Measurements from ENCODE around the gene DENND5B. TPM values are rescaled to one million over a fixed set of nuclear protein-coding genes. Genes with fewer than 3 reads are reported as not detected.
"Not testable (repeated sequence)": the region's sequence is repeated elsewhere in the genome, so short reads cannot be mapped to it uniquely, and the experiment has no call there.

Gene DENND5B
- total RNA-seq, 1 donor from 2014 or later, result 0.10 TPM

DNA sequence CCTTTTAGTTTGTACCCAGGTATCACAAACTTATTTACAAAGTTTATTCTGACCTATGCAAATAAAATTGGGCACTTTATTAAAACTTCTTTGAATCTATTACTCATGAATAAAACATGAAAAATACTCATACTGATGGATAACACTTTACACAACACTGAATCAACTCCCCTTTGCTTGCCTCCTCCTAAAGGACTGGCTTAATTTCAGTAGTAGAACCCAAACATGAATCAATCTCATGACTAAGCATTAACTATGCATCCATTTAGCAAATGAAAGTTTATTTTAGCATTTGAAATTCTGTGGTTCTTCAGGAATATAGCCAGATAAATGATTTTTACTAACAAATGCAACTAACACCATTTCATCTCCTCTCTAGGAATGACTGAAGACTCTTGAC is 32.4 kb downstream of the DENND5B start:
- intact Hi-C loops (cut with micrococcal nuclease), result no loop called here

- intact Hi-C loops (cut with micrococcal nuclease), result no loop called here
These were observed 33.2 kb downstream of the DENND5B start for GRCh38 chr12:31557707-31558106.

DNA sequence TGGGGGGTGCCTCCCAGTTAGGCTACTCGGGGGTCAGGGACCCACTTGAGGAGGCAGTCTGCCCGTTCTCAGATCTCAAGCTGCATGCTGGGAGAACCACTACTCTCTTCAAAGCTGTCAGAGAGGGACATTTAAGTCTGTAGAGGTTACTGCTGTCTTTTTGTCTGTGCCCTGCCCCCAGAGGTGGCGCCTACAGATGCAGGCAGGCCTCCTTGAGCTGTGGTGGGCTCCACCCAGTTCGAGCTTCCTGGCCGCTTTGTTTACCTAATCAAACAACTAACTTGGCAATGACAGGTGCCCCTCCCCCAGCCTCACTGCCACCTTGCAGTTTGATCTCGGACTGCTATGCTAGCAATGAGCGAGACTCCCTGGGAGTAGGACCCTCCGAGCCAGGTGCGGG is 35.5 kb downstream of the DENND5B start:
- intact Hi-C loops (cut with micrococcal nuclease), result not testable (repeated sequence)

DNA sequence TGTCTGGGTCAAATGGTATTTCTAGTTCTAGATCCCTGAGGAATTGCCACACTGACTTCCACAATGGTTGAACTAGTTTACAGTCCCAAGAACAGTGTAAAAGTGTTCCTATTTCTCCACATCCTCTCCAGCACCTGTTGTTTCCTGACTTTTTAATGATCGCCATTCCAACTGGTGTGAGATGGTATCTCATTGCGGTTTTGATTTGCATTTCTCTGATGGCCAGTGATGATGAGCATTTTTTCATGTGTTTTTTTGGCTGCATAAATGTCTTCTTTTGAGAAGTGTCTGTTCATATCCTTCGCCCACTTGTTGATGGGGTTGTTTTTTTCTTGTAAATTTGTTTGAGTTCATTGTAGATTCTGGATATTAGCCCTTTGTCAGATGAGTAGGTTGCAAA is 40.3 kb downstream of the DENND5B start:
- intact Hi-C loops (cut with micrococcal nuclease), result not testable (repeated sequence)

DNA sequence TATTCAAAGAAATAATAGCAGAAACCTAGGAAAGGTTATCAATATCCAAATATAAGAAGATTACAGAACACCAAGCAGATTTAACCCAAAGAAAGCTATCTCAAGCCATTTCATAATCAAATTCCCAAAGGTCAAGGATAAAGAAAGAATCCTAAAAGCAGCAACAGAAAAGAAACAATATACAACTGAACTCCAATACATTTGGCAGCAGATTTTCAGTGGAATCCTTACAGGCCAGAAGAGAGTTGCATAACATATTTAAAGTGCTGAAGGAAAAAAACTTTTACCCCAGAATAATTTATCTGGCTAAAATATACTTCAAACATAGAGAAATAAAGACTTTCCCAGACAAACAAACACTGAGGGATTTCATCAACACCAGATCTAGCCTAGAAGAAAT is 54.3 kb downstream of the DENND5B start:
- intact Hi-C loops (cut with micrococcal nuclease), result no loop called here

DNA sequence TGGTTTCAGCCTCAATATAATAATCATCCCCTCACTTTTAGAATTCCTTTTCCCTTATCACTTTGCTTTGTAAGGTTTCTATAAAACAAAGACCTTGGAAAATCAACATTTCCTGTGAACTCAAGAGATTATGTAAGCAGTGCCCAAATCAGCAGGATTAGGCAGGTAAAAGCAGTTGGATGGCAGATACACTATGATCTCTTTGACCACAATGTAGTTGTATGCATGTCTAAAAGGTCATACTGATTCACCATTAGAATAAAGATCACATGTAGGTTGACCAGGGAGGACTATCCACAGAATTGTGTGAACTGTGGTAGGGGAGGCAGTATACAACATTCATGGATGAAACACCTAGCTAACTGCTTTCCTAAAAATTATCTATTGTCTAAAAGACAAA is 57.5 kb downstream of the DENND5B start:
- intact Hi-C loops (cut with micrococcal nuclease), result no loop called here

GRCh38 chr12:31531893-31532292 is 59.0 kb downstream of the DENND5B start:
- intact Hi-C loops (cut with micrococcal nuclease), result no loop called here

DNA sequence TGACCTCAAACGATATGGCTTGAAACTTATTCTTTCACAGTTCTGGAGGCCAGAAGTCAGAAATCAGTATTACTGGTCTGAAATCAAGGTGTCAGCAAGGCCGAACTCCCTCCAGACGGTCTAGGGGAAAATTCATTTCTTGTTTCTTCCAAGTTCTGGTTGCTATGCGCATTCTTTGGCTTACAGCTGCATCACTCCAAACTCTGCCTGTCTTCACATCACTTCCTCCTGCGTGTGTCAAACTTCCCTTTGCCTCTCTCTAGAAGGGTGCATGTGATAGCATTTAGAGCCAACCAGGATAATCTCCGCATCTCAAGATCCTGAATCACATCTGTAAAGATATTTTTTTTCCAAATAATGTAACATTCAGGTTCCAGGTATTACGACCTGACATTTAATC is 62.8 kb downstream of the DENND5B start:
- intact Hi-C loops (cut with micrococcal nuclease), result no loop called here

DNA sequence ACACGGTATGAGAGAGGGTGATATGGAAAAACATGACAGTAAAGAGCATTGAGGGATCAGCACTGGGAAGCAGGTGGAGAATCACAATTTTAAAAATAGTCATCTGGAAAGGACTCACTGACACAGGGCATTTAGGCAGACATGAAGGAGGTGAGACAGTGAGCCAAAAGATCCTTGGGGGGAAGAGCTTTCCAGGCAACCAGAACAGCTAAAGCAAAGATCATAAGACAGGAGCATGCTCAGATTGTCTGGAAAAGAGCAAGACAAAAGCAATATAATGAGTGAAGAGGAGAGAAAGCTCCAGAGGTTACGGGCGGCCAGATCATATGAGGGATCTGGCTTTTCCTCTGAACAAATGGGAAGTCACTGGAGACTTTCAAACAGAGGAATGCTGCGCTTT is 63.9 kb downstream of the DENND5B start:
- intact Hi-C loops (cut with micrococcal nuclease), result no loop called here

DNA sequence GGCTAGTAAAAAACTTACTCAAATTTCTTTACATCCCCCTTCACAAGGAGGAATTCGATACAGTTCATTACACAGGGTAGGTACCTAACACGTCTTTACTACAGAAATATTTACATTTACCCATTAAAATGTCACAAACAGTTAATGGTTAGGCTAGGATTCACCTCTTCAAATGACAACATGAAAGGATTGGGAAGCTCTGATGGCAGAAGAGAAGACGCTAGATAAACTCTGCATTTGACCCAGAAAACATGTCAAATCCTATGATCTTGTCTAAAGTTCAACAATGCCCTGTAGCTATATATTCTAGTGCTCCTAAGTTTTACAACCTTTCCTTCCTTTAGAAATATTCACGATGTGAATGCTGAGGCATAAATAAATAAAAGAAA is 64.8 kb downstream of the DENND5B start:
- intact Hi-C loops (cut with micrococcal nuclease), result no loop called here

GRCh38 chr12:31525496-31526157 is 65.3 kb downstream of the DENND5B start:
- intact Hi-C loops (cut with micrococcal nuclease), result no loop called here

- intact Hi-C loops (cut with micrococcal nuclease), result no loop called here
These were observed 66.0 kb downstream of the DENND5B start for GRCh38 chr12:31524791-31525495.

- intact Hi-C loops (cut with micrococcal nuclease), result no loop called here
These were observed 67.6 kb downstream of the DENND5B start for GRCh38 chr12:31523306-31523705.

DNA sequence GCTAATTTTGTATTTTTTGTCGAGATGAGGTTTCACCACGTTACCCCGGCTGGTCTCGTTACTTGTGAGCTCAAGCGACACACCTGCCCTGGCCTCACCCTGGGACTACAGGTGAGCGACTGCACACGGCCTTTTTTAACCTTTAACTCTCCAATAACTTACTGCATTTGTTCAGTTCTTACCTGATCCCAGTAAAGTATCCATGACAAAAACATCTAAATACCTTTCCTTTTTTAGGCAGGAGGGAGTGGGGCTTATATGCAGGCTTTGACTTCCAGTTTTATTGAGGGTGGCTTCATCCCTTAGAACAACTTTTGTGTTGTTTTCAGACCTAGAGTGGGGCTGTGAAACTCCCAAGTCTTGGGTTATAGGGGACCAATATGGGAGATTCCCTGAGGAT is 68.3 kb downstream of the DENND5B start:
- intact Hi-C loops (cut with micrococcal nuclease), result no loop called here

DNA sequence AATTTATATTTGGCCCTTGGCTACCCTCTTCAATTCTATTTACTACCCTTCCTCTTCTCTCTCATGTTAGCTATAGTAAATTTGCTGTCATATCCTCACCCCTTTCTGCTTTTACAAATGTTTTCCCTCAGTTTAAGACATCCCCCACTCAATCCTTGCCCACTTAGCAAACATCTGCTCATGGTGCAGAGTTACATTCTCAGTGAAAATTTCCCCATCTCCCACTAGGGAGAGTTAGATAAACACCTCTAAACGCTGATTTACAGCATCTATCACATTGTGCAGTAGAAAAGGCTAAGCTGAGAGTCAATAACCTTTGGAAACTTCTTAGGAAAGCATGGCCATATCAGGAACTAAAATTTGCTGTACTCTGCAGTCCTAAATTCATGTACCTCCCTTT is 69.0 kb downstream of the DENND5B start:
- intact Hi-C loops (cut with micrococcal nuclease), result no loop called here

GRCh38 chr12:31519511-31519910 is 71.4 kb downstream of the DENND5B start:
- intact Hi-C loops (cut with micrococcal nuclease), result no loop called here

DNA sequence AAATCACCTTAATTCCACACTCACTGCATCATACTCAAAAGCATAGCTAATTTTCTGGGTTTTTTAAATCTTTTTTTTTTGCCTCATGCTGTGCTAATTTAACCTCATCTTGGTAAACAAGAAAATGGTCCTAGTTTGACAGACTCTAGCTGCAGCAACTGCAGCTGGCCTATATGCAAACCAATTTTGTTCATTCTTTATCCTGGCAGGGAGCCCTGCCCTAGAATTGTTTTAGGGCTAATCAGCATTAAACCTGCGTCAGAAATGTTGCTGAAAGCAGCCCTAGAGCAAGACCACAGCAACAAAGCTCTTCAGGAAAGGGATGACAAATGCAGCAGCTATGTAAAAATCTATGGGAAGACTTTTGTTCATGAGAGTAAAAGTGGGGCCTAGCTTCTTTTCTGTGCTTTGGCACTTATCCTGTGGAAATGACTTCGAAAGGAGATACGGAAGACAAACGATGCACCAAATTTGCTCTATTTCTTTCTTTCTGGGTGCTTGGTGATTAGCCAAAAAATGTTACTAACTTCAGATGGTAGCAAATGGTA is 72.2 kb downstream of the DENND5B start:
- intact Hi-C loops (cut with micrococcal nuclease), result no loop called here

DNA sequence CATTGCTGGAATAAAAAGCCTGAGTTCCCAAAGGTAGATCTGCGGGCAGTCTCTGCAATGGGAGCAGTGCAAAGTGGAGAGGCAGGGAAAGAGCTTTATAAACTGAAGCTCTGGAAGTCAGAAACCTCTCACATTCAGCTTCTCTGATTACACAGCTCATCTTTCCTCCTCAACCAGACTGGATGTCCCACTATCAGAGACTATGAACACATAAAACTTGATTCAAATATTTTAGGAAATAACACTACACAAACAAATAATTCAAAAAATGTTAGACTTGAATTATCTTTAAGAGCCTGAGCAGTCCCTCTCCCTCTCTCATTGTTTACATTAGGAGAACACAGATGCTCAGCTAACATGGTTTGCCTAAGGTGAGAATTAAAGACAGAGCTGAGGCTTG is 72.9 kb downstream of the DENND5B start:
- intact Hi-C loops (cut with micrococcal nuclease), result no loop called here

GRCh38 chr12:31516702-31517101 is 74.2 kb downstream of the DENND5B start:
- intact Hi-C loops (cut with micrococcal nuclease), result no loop called here

DNA sequence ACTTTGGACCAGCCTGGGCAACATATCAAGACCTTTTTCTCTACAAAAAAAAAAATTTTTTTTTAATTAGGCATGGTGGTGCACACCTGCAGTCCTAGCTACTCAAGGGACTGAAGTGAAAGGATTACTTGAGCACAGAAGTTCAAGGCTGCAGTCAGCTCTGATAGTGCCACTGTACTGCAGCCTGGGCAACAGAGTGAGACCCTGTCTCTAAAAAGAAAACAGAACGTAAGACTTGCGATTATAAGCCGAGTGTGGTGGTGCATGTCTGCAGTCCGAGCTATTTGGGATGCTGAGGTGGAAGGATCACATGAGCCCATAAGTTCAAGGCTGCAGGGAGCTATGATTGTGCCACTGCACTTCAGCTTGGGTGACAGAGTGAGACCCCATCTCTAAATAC is 76.0 kb downstream of the DENND5B start:
- intact Hi-C loops (cut with micrococcal nuclease), result no loop called here

- intact Hi-C loops (cut with micrococcal nuclease), result no loop called here
These were observed 80.9 kb downstream of the DENND5B start for GRCh38 chr12:31510034-31510433.

- intact Hi-C loops (cut with micrococcal nuclease), result no loop called here
These were observed 82.3 kb downstream of the DENND5B start for GRCh38 chr12:31508436-31509150.
